GM19328 (cell line): ENCODE data around the gene IGFBP2.

Experiments
- ATAC-seq: cut with Tn5 transposase; IDR thresholded peaks from one replicate; pipeline ENCODE4 v1.9.1; 2021; ENCODE audit warnings: mild to moderate bottlenecking, moderate library complexity; ENCODE audit not compliant: unreplicated experiment

The IGFBP2 gene

GRCh38 chr2:216615298-216616082 is 17.7 kb upstream of the IGFBP2 start:
- ATAC-seq: no peak

- no peak for ATAC-seq
Observed at GRCh38 chr2:216616083-216616678, 17.0 kb upstream of the IGFBP2 start.

GRCh38 chr2:216617159-216617815 is 15.9 kb upstream of the IGFBP2 start:
- ATAC-seq: no peak

- no peak for ATAC-seq
Observed at GRCh38 chr2:216618785-216619184, 14.4 kb upstream of the IGFBP2 start.

GRCh38 chr2:216619411-216620393 is 13.5 kb upstream of the IGFBP2 start:
- no peak for ATAC-seq

GRCh38 chr2:216620786-216621185 is 12.4 kb upstream of the IGFBP2 start:
- no peak for ATAC-seq

GRCh38 chr2:216621292-216621691 is 11.9 kb upstream of the IGFBP2 start:
- ATAC-seq: no peak

GRCh38 chr2:216622526-216622925 is 10.7 kb upstream of the IGFBP2 start:
- no peak for ATAC-seq

GRCh38 chr2:216624251-216624650 is 9.0 kb upstream of the IGFBP2 start:
- ATAC-seq: no peak

- no peak for ATAC-seq
Observed at GRCh38 chr2:216626168-216626874, 6.9 kb upstream of the IGFBP2 start.

GRCh38 chr2:216626875-216627245 is 6.4 kb upstream of the IGFBP2 start:
- ATAC-seq: no peak

- ATAC-seq: no peak
Observed at GRCh38 chr2:216629784-216630183, 3.4 kb upstream of the IGFBP2 start.

- no peak for ATAC-seq
Observed at GRCh38 chr2:216632346-216632951, 771 bp upstream of the IGFBP2 start.

- ATAC-seq: no peak
Observed at GRCh38 chr2:216633616-216634369, 573 bp downstream of the IGFBP2 start.

GRCh38 chr2:216634370-216635148 is 1.3 kb downstream of the IGFBP2 start:
- ATAC-seq: no peak

- no peak for ATAC-seq
Observed at GRCh38 chr2:216635171-216635570, 2.0 kb downstream of the IGFBP2 start.

- no peak for ATAC-seq
Observed at GRCh38 chr2:216635701-216636550, 2.7 kb downstream of the IGFBP2 start.
